ENCODE measurements around the gene IMMP2L. TPM values are rescaled to one million over a fixed set of nuclear protein-coding genes. Genes with fewer than 3 reads are reported as not detected.

Gene IMMP2L
- polyA plus RNA-seq, 2 of the 4 experiments (the other 2 are of a cell fraction) = 16.1 to 23.8 TPM

- peak; percentile 91 to 97 for ATAC-seq
These were observed 45.7 kb downstream of the IMMP2L start for GRCh38 chr7:111516612-111517011.

More at GRCh38 chr7:111516612-111517011, 45.7 kb downstream of the IMMP2L start:
- Histone ChIP-seq H3K4me1 (peaks cover 41% of the 10 kb centered on the region), H3K9me3 (peaks cover 33% of the 10 kb centered on the region), H3K4me3 (0 out of 3 replicates have a peak overlapping the region, but pooled peaks have one; percentile 5), H3K27ac (peak overlapping the region; percentile 83), H3K4me2 (peak overlapping the region; percentile 79)
- CTCF ChIA-PET = interaction anchor here (0.9 kb wide), 1 partner anchor 8 kb away, joined by 4 read pairs; no protein-coding TSS in a partner anchor
- DNase-seq (ENCODE audit: low read depth in 1 of 2, low spot score in 1 of 2) = peak; percentile 22 to 95
- WGBS (ENCODE audit: missing lambda C conversion rate) = 12% methylated on average over 4 of the region's 4 CpGs
- TF ChIP-seq CEBPB (IDR thresholded peaks at IDR 0.05) = peak; percentile 29 to 63; a peak in 1 of 4 replicates
- TF ChIP-seq FOSB (CRISPR knock-in tag; IDR thresholded peaks at IDR 0.05) = 0 out of 2 replicates have a peak, but pooled peaks have one; percentile 56
- peak; percentile 52; the same call in 1 of the 2 replicates for TF ChIP-seq RARB (CRISPR knock-in tag; IDR thresholded peaks at IDR 0.05)
- peak; percentile 81; the same call in 1 of the 2 replicates for TF ChIP-seq HOXB13 (CRISPR knock-in tag; IDR thresholded peaks at IDR 0.05; ENCODE audit: low read depth)
- peak; percentile 57 for TF ChIP-seq MAX (IDR thresholded peaks at IDR 0.05)
- TF ChIP-seq POLR2A (IDR thresholded peaks at IDR 0.05; ENCODE audit: low read length) = no peak
- TF ChIP-seq EHMT2 (IDR thresholded peaks at IDR 0.05; ENCODE audit: low read depth) = no peak
- TF ChIP-seq MYC (IDR thresholded peaks at IDR 0.05; ENCODE audit: borderline replicate concordance, low read length) = no peak
- no peak for TF ChIP-seq ELK1 (IDR thresholded peaks at IDR 0.05; ENCODE audit: low read depth, low read length)
- TF ChIP-seq TP53 (CRISPR knock-in tag; IDR thresholded peaks at IDR 0.05) = no peak
- peak; percentile 75; the same call in 1 of the 2 replicates for TF ChIP-seq ATOH8 (CRISPR knock-in tag; IDR thresholded peaks at IDR 0.05; ENCODE audit: low read depth)
- TF ChIP-seq PBX3 (IDR thresholded peaks at IDR 0.05) = peak; percentile 79
- peak; percentile 93 for TF ChIP-seq HOXB5 (CRISPR knock-in tag; IDR thresholded peaks at IDR 0.05)
- peak; percentile 98 for TF ChIP-seq GATA3 (IDR thresholded peaks at IDR 0.05; ENCODE audit: borderline replicate concordance)
- TF ChIP-seq HMGXB4 (CRISPR knock-in tag; IDR thresholded peaks at IDR 0.05; ENCODE audit: borderline replicate concordance) = no peak
- peak; percentile 97 to 98 for TF ChIP-seq EP300 (IDR thresholded peaks at IDR 0.05)
- TF ChIP-seq BHLHE40 (IDR thresholded peaks at IDR 0.05; ENCODE audit: low read depth, low read length) = no peak
- TF ChIP-seq SMC3 (IDR thresholded peaks at IDR 0.05) = peak; percentile 37; the same call in 1 of the 3 replicates
- TF ChIP-seq ZFP36 (IDR thresholded peaks at IDR 0.05; ENCODE audit: borderline replicate concordance, partially characterized antibody) = no peak
- TF ChIP-seq FOSL2 (IDR thresholded peaks at IDR 0.05) = peak; percentile 70
- TF ChIP-seq FOSL2 (CRISPR knock-in tag; IDR thresholded peaks at IDR 0.05) = peak; percentile 93
- TF ChIP-seq ESRRA (IDR thresholded peaks at IDR 0.05; ENCODE audit: borderline replicate concordance, low read length) = no peak
- peak; percentile 91 for TF ChIP-seq JUNB (IDR thresholded peaks at IDR 0.05)
- no peak for TF ChIP-seq CBX2 (IDR thresholded peaks at IDR 0.05; ENCODE audit: borderline replicate concordance, low read depth)
- peak; percentile 36 to 58; a peak in 4 of 5 replicates for TF ChIP-seq RAD21 (conservative IDR thresholded peaks at IDR 0.05 in 1 of 2, IDR thresholded peaks at IDR 0.05 in 1 of 2)
- TF ChIP-seq JUN (IDR thresholded peaks at IDR 0.05) = peak; percentile 86 to 93; a peak in 4 of 5 replicates
- peak; percentile 59; the same call in 1 of the 3 replicates for TF ChIP-seq BCL3 (IDR thresholded peaks at IDR 0.05)
- FAIRE-seq = peak; percentile 92
- POLR2A ChIA-PET = interaction anchor here (1.0 to 1.2 kb wide), 2 partner anchors 18 to 45 kb away, joined by 5 to 8 read pairs; partner anchors contain the start of gene IMMP2L

All from A549 (cell line).